NB4 (cell line): ENCODE results near the gene SPINT2.

ENCODE experiments used
- CTCF ChIP-seq: IDR thresholded peaks from one replicate; pipeline ENCODE4 v1.5.1; 2012; ENCODE audit warnings: low read depth, low read length
- MAX ChIP-seq: IDR thresholded peaks from 2 replicates; pipeline ENCODE4 v1.6.1; 2011; ENCODE audit warnings: low read depth, low read length
- POLR2A ChIP-seq: IDR thresholded peaks from 2 replicates; pipeline ENCODE4 v1.6.1; 2011; ENCODE audit warnings: mild to moderate bottlenecking; ENCODE audit not compliant: insufficient read length; ENCODE audit errors: extremely low read depth

GRCh38 chr19:38277549-38277948, 13.2 kb downstream of the SPINT2 start:
- TF ChIP-seq CTCF (no peak), POLR2A (no peak), MAX (no peak)
